HG03354 (cell line): ENCODE data around the gene COMMD7.
"Not testable (repeated sequence)": the region's sequence is repeated elsewhere in the genome, so short reads cannot be mapped to it uniquely, and the experiment has no call there.

Experiments
- ATAC-seq: cut with Tn5 transposase; IDR thresholded peaks from one replicate; pipeline ENCODE4 v1.9.1; 2021; ENCODE audit warnings: mild to moderate bottlenecking; ENCODE audit not compliant: unreplicated experiment, poor library complexity, severe bottlenecking

Gene COMMD7

GRCh38 chr20:32767418-32768198 lies 24.3 kb upstream of the COMMD7 start:
- no peak for ATAC-seq

- ATAC-seq = not testable (repeated sequence)
These were observed 22.1 kb upstream of the COMMD7 start for GRCh38 chr20:32765230-32765875.

DNA sequence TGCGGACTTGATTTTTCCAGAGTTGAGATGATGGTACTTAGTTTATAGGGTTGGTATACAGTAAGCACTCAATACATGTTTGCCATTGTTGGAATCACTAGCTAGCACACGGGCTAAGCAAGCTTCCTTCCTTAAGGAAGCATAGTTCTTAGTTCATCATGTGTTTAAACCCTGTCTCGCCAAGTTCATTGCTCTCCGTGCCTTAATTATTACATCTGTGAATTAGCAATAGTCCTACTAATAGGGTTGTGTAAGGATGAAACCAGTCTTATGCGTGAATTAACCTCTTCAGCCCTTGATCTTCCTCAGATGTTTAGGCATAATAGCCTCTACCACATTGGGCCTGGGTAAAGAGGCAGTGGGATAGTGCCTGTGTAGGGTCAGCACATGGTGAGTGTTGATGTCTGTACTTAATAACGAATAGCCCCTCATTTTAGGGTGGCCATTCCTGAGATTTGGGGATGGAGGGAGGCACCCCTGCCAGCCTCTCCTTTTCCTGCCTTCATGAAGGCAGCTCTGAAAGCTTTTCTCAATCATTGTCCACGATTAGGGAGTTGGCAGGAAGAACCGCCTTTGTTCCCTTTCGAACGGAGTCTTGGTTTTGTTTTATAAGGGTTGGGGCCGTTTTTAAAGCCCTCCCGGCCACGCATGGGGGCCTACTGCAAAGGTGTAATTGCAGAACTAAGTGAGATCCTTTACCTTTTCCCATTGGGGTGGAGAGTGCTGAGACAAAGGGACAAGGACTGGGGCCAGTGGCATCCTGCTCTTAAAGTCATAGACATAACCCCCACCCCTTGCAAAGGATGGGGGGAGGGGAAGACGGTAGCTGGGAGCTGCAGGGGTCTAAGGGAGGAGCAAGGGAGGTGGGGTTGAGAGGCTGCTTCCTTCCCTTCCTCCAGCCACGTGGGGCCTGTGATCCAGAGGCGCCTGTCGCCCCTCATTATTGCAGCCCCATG lies 21.0 kb upstream of the COMMD7 start:
- ATAC-seq = no peak

- ATAC-seq = no peak
These were observed 20.1 kb upstream of the COMMD7 start for GRCh38 chr20:32763202-32764004.

GRCh38 chr20:32762754-32763201 lies 19.5 kb upstream of the COMMD7 start:
- ATAC-seq = peak; percentile 19

DNA sequence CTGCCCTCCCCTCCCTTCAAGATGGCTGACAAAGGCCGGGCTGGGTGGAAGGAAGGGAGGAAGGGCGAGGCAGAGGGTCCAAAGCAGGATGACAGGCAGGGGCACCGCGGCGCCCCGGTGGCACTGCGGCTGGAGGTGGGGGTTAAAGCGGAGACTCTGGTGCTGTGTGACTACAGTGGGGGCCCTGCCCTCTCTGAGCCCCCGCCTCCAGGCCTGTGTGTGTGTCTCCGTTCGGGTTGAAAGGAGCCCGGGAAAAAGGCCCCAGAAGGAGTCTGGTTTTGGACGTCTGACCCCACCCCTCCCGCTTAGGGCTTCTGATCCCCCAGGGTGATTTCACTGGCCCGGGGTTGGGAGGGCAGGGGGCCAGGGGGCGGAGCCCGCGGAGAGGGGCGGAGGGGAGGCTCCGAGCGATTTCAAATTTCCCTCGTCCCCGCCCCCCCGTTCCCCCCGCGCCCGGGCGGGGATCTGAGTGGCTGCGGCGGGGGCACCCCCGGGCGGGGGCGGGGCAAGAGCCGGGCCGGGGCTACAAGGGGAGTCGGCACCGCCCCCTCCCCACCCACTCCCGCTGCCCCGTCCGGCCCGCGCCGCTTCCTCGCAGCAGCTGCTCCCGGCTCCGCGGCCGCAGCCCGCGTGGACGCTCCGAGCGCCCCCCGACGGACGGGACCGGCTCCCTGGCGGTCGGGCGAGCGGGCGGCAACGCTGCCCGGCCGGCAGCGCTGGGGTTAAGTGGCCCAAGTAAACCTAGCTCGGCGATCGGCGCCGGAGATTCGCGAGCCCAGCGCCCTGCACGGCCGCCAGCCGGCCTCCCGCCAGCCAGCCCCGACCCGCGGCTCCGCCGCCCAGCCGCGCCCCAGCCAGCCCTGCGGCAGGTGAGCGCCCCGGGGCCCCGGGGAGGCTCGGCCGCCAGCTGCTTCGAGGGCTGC lies 18.8 kb upstream of the COMMD7 start, which contains the start of gene DNMT3B:
Gene DNMT3B, plus strand, starts transcription at position 555 of the 923 bp plus-strand sequence. CDS start 17,939 bp downstream, outside the sequence.
- peak; percentile 72 for ATAC-seq

DNA sequence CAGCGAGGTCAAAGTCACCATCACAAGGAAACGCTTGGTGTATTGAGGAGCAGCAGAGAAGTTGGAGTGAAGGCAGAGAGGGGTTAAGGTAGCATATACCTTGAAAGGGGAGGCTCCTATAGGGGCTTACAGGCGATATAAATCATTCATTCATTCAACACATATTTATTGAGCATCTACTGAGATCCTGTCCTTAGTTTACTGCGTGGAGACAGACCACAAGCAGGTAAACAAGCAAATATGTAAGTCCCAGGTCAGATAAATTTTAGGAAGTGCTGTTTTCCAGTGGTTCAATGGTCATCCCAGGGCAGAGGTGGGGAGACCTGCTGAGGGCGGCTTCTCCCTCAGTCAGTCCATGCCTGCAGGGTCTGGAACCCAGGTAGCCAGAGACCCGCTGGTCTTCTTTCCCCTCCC lies 18.2 kb upstream of the COMMD7 start:
- no peak for ATAC-seq

GRCh38 chr20:32756156-32756555 lies 12.9 kb upstream of the COMMD7 start:
- no peak for ATAC-seq

- no peak for ATAC-seq
These were observed 10.5 kb upstream of the COMMD7 start for GRCh38 chr20:32753731-32754130.

DNA sequence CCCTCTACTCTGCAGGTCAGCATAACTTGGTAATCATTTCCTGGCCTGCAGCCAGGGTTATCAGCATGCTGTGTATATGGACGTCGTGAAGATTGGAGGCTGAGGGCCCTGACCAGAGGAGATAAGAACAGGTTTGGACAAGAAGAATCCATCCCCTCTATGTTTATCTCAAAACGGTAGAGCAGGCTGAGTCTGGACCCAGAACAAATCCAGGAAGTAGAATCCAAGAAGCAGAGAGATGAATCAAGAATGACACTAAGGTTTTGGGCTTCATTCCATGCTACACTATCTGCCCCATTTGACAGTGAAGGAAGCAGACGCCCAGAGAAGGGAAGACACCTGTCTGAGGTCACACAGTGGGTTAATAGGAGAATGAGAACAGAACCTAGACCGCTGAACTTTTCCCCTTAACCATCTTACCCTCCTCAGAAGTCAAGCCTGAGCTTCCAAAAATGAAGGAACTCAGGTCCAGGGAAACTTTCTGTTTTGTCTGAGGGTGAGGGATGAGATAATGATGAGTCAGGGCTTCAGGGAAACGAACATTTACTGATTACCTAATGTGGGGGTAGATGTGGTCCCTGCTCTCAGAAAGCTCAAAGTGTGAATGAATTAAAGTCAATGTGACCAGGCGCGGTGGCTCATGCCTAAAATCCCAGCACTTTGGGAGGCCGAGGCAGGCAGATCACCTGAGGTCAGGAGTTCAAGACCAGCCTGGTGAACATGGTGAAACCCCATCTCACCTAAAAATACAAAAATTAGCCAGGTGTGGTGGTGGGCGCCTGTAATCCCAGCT lies 9.4 kb upstream of the COMMD7 start:
- no peak for ATAC-seq

- no peak for ATAC-seq
These were observed 8.6 kb upstream of the COMMD7 start for GRCh38 chr20:32751702-32752457.

DNA sequence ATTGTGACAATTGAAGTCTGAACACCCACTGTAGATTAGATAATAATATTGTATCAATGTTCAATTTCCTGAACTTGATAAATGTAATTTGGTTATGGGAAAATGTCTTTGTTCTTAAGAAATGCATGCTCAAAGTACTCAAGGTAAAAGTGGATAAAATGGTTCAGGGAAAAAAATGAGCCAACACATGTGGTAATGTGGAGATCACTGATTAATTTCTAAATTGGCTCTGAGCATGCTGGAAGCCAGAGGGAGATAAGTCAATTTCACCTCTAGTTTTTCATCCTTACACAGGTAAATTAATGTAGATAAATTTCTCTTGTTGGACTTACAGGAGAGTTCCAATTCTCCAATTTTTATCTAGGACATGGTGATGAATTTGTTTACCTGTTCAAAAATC lies 8.0 kb upstream of the COMMD7 start:
- no peak for ATAC-seq

GRCh38 chr20:32749914-32750637 lies 6.8 kb upstream of the COMMD7 start:
- ATAC-seq = no peak

- peak; percentile 24 for ATAC-seq
These were observed 688 bp downstream of the COMMD7 start for GRCh38 chr20:32742322-32743236.

DNA sequence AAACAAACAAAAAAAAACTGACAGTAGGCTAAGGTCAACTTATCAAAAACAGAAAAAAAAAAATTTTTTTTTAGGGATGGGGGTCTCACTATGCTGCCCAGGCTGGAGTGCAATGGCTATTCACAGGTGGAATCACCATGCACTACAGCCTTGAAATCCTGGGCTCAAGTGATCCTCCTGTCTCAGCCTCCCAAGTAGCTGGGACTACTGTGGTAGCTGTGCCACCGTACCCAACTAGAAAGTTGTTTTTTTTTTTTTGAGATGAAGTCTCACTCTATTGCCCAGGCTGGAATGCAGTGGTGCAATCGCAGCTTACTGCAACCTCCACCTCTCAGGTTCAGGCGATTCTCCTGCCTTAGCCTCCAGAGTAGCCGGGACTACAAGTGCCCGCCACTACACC lies 2.1 kb downstream of the COMMD7 start:
- ATAC-seq = no peak
